T-cell (primary cell): Measurements from ENCODE around the gene ADGRD1. TPM values are rescaled to one million over a fixed set of nuclear protein-coding genes. Genes with fewer than 3 reads are reported as not detected.

Source experiments
- ATAC-seq, 4 experiments: fragments of 200-7000 bp in 3 of 4; fragments of 150-1000 bp in 1 of 4; cut with Tn5 transposase; replicated peaks in 1 of 4; 1 replicate in 3 of 4; 2 replicates in 1 of 4; pipeline ENCODE4 v1.10.0; 2021; ENCODE audit warnings: moderate library complexity in 3 of 4, mild to moderate bottlenecking in 2 of 4, moderate number of reproducible peaks in 1 of 4
- CTCF ChIA-PET, 2 donors: fragments of 300-600 bp; sonication (Branson Sonifier 250); formaldehyde crosslinking; loops; one replicate each; lab custom pipeline; 2022; ENCODE audit warnings: antibody characterized with exemption in 2 of 2; lab: Charles Lee
- POLR2A ChIA-PET, 2 donors: fragments of 300-600 bp; sonication (Branson Sonifier 250); formaldehyde crosslinking; loops; one replicate each; lab custom pipeline; 2022; ENCODE audit warnings: antibody characterized with exemption in 2 of 2; lab: Charles Lee
- DNase-seq, 35 experiments: peaks; one replicate each; pipeline versions ENCODE4 v3.0.0 to v3.0.0-alpha.2; 2013 to 2023
- H3K27ac ChIP-seq: one replicate; pipeline ENCODE4 v1.5.1; 2013; ENCODE audit warnings: low read length
- H3K27me3 ChIP-seq, 2 experiments: replicated peaks in 1 of 2; 1 replicate in 1 of 2; 2 replicates in 1 of 2; pipeline versions ENCODE4 v1.6.1 to v1.7.0; 2013; ENCODE audit warnings: low read length in 1 of 2, mixed read lengths in 1 of 2; ENCODE audit not compliant: control insufficient read depth in 2 of 2, insufficient read depth in 2 of 2; ENCODE audit errors: extremely low read depth in 1 of 2
- H3K36me3 ChIP-seq, 2 donors: 1 replicate in 1 of 2; 2 replicates in 1 of 2; pipeline versions ENCODE4 v1.6.1 to v1.7.0; 2013; ENCODE audit warnings: low read length in 1 of 2; ENCODE audit not compliant: control insufficient read depth in 2 of 2, insufficient read depth in 1 of 2; ENCODE audit errors: extremely low read depth in 1 of 2
- H3K4me1 ChIP-seq, 2 experiments: 1 replicate in 1 of 2; 2 replicates in 1 of 2; pipeline versions ENCODE4 v1.6.1 to v1.7.0; 2013; ENCODE audit warnings: low read length in 2 of 2, mixed read lengths in 1 of 2; ENCODE audit not compliant: insufficient read depth in 2 of 2, control insufficient read depth in 1 of 2; ENCODE audit errors: extremely low read depth in 1 of 2
- H3K4me3 ChIP-seq, 2 donors: 1 replicate in 1 of 2; 2 replicates in 1 of 2; pipeline versions ENCODE4 v1.5.1 to v1.7.0; 2013; ENCODE audit warnings: mild to moderate bottlenecking in 2 of 2, low read length in 1 of 2, moderate library complexity in 1 of 2; ENCODE audit not compliant: control insufficient read depth in 1 of 2; ENCODE audit errors: extremely low read depth in 1 of 2
- H3K9me3 ChIP-seq: 2 replicates; pipeline ENCODE4 v1.7.0; 2013
- H3K27ac Mint-ChIP-seq, 2 donors: one replicate each; pipeline ENCODE4 v1.8.0; 2020 to 2021; ENCODE audit warnings: mild to moderate bottlenecking in 2 of 2, mixed read lengths in 2 of 2
- H3K27me3 Mint-ChIP-seq, 2 donors: one replicate each; pipeline ENCODE4 v1.8.0; 2021 to 2022; ENCODE audit warnings: mixed read lengths in 2 of 2
- H3K36me3 Mint-ChIP-seq: one replicate; pipeline ENCODE4 v1.8.0; 2021; ENCODE audit warnings: mixed read lengths
- H3K4me1 Mint-ChIP-seq, 3 donors: one replicate each; pipeline ENCODE4 v1.8.0; 2020 to 2022; ENCODE audit warnings: mixed read lengths in 3 of 3, mild to moderate bottlenecking in 1 of 3
- H3K4me3 Mint-ChIP-seq, 3 donors: one replicate each; pipeline ENCODE4 v1.8.0; 2020 to 2022; ENCODE audit warnings: mild to moderate bottlenecking in 3 of 3, mixed read lengths in 3 of 3, moderate library complexity in 3 of 3
- H3K9me3 Mint-ChIP-seq, 3 donors: one replicate each; pipeline ENCODE4 v1.8.0; 2020 to 2022; ENCODE audit warnings: mixed read lengths in 3 of 3
- WGBS: methylation state at CpG from one replicate; pipeline ENCODE4 v1.1.5; 2013; ENCODE audit warnings: missing lambda C conversion rate; ENCODE audit not compliant: insufficient coverage; 5-methylcytosine and 5-hydroxymethylcytosine counted together
- total RNA-seq, 35 experiments: library from RNA in 6 of 35; stranded (reverse) in 6 of 35; fragments of 120-200 nt in 1 of 35; gene quantifications; one replicate each; pipeline versions ENCODE4 v1.2.1 to v1.2.4 and lab custom pipeline; 2013 to 2026

Gene ADGRD1
- total RNA-seq, 5 donors from 2014 or later (not counting 1 experiment from before 2014, with no cell fraction given) = 0.29 to 1.1 (median 0.43) TPM; not detected in 1

- H3K27me3 Mint-ChIP-seq = no peaks in the 10 kb centered on the region
- Histone ChIP-seq H3K36me3 (no peaks in the 10 kb centered on the region), H3K27me3 (peaks cover 0 to 12% of the 10 kb centered on the region in 2 experiments), H3K4me3 (no peak overlapping the region), H3K27ac (no peak overlapping the region), H3K4me1 (no peaks in the 10 kb centered on the region), H3K9me3 (no peaks in the 10 kb centered on the region)
- H3K27ac Mint-ChIP-seq = no peak overlapping the region
- H3K36me3 Mint-ChIP-seq = no peaks in the 10 kb centered on the region
- WGBS = 77% methylated on average over 21 of the region's 27 CpGs
- no peak overlapping the region for H3K4me3 Mint-ChIP-seq
- ChIA-PET CTCF (interaction anchor here in 1 of 2 donors (0.6 to 0.7 kb wide), 2 partner anchors 42 to 139 kb away, joined by 3 to 6 read pairs; no protein-coding TSS in a partner anchor), POLR2A (interaction anchor here in 1 of 2 donors (0.6 kb wide), 1 partner anchor 173 kb away, joined by 3 read pairs; no protein-coding TSS in a partner anchor)
- DNase-seq (no peak), ATAC-seq (no peak)
- H3K4me1 Mint-ChIP-seq = peaks cover 0 to 5% (median 4%) of the 10 kb centered on the region in 3 donors
- H3K9me3 Mint-ChIP-seq = no peaks in the 10 kb centered on the region
These were observed 185.8 kb downstream of the ADGRD1 start for GRCh38 chr12:131139363-131140068.

- no peaks in the 10 kb centered on the region for H3K36me3 Mint-ChIP-seq
- H3K27me3 Mint-ChIP-seq = no peaks in the 10 kb centered on the region
- Histone ChIP-seq H3K36me3 (no peaks in the 10 kb centered on the region), H3K27ac (no peak overlapping the region), H3K4me3 (no peak overlapping the region), H3K27me3 (peaks cover 0 to 12% of the 10 kb centered on the region in 2 experiments), H3K9me3 (no peaks in the 10 kb centered on the region), H3K4me1 (no peaks in the 10 kb centered on the region)
- WGBS = 80% methylated on average over 9 of the region's 12 CpGs
- H3K4me3 Mint-ChIP-seq = no peak overlapping the region
- no peaks in the 10 kb centered on the region for H3K9me3 Mint-ChIP-seq
- peaks cover 0 to 5% (median 4%) of the 10 kb centered on the region in 3 donors for H3K4me1 Mint-ChIP-seq
- no peak overlapping the region for H3K27ac Mint-ChIP-seq
- DNase-seq = no peak
- no peak for ATAC-seq
- CTCF ChIA-PET = no interaction called here
- POLR2A ChIA-PET = interaction anchor here in 1 of 2 donors (0.6 kb wide), 1 partner anchor 173 kb away, joined by 3 read pairs; no protein-coding TSS in a partner anchor
These were observed 186.3 kb downstream of the ADGRD1 start for GRCh38 chr12:131140069-131140435.

- DNase-seq (no peak), ATAC-seq (no peak)
- ChIA-PET CTCF (no interaction called here), POLR2A (no interaction called here)
- Mint-ChIP-seq H3K4me3 (no peak overlapping the region), H3K4me1 (peaks cover 0 to 5% (median 4%) of the 10 kb centered on the region in 3 donors), H3K27me3 (no peaks in the 10 kb centered on the region), H3K27ac (no peak overlapping the region), H3K9me3 (no peaks in the 10 kb centered on the region), H3K36me3 (no peaks in the 10 kb centered on the region)
- Histone ChIP-seq H3K27me3 (peaks cover 0 to 12% of the 10 kb centered on the region in 2 experiments), H3K36me3 (no peaks in the 10 kb centered on the region), H3K4me1 (no peaks in the 10 kb centered on the region), H3K9me3 (no peaks in the 10 kb centered on the region), H3K4me3 (no peak overlapping the region), H3K27ac (no peak overlapping the region)
- 83% methylated on average over 7 of the region's 10 CpGs for WGBS
These were observed 187.0 kb downstream of the ADGRD1 start for GRCh38 chr12:131140697-131141096.

DNA sequence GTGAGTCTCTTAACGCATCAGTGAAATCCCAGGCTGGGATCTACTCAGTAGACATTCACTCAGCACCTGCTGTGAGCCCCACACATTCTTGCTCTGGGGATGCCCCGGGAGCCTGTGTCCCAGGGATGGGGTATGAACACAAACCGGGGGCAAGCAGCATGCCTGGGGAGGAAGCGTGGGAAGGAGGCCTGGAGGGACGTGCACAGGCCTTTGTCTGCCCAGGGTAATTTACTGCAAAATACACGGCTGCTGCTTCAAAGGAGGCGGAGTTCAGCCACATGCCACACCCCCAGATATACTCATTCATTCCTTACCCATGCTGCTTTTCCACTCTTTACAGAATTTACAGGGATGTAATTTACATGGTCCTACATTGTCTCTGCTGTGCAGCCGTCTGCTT is 187.8 kb downstream of the ADGRD1 start:
- Mint-ChIP-seq H3K36me3 (no peaks in the 10 kb centered on the region), H3K4me3 (no peak overlapping the region), H3K4me1 (peaks cover 0 to 5% (median 4%) of the 10 kb centered on the region in 3 donors), H3K27me3 (no peaks in the 10 kb centered on the region), H3K9me3 (no peaks in the 10 kb centered on the region), H3K27ac (no peak overlapping the region)
- ATAC-seq (no peak), DNase-seq (no peak)
- ChIA-PET CTCF (no interaction called here), POLR2A (no interaction called here)
- Histone ChIP-seq H3K36me3 (no peaks in the 10 kb centered on the region), H3K27me3 (peaks cover 0 to 12% of the 10 kb centered on the region in 2 experiments), H3K9me3 (no peaks in the 10 kb centered on the region), H3K4me1 (no peaks in the 10 kb centered on the region), H3K27ac (no peak overlapping the region), H3K4me3 (no peak overlapping the region)
- 84% methylated on average over 4 of the region's 8 CpGs for WGBS

DNA sequence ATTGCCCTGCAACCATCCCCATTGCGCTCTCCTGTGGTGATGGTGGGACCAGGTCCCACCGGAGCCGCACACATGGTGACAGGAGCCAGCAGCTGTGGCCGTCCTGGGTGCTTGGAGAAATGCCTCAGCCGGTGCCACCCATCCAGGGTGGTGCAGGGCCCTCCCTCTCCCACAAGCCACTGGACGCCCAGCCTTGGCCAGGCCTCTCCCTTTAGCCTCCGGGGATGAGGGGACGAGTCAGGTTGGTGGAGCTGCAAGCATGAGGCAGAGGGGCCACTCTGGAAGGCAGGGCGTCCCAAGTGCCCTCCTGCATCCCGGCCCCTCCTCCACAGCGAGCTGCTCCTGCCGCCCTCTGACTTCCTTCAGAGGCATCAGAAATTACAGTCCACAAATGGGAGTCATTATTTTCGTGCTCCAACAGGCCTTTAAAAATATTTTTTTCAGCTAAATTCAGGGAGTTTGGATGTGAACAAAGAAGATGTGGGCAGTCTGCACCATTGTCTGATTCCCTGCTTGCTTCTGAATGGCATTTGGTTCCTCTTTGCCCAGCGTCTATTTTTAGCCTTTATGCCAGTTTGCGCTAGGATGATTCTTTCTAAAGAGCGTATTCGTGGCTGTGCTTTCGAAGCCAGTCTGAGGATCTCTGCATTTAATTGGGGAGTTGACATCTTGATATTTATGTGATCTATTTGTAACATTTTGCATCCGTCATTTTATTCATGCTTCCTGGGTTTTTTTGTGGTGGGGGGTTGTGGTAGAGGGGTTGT is 189.4 kb downstream of the ADGRD1 start:
- peaks cover 0 to 11% of the 10 kb centered on the region in 2 experiments for H3K27me3 ChIP-seq
- no peak overlapping the region for H3K4me3 Mint-ChIP-seq
- H3K27me3 Mint-ChIP-seq = peaks cover 0 to 6% of the 10 kb centered on the region in 2 donors
- no peaks in the 10 kb centered on the region for H3K9me3 ChIP-seq
- CTCF ChIA-PET = no interaction called here
- no peaks in the 10 kb centered on the region for H3K4me1 ChIP-seq
- DNase-seq (no peak), ATAC-seq (no peak)
- no peaks in the 10 kb centered on the region for H3K36me3 Mint-ChIP-seq
- no peak overlapping the region for H3K4me3 ChIP-seq
- 43% methylated on average over 13 of the region's 19 CpGs for WGBS
- no peaks in the 10 kb centered on the region for H3K36me3 ChIP-seq
- no peak overlapping the region for H3K27ac Mint-ChIP-seq
- H3K9me3 Mint-ChIP-seq = no peaks in the 10 kb centered on the region
- POLR2A ChIA-PET = no interaction called here
- H3K27ac ChIP-seq = no peak overlapping the region
- peaks cover 0 to 5% (median 4%) of the 10 kb centered on the region in 3 donors for H3K4me1 Mint-ChIP-seq

- no peak for DNase-seq
- Histone ChIP-seq H3K27me3 (no peaks in the 10 kb centered on the region), H3K9me3 (no peaks in the 10 kb centered on the region), H3K4me3 (no peak overlapping the region), H3K36me3 (no peaks in the 10 kb centered on the region), H3K27ac (no peak overlapping the region), H3K4me1 (no peaks in the 10 kb centered on the region)
- ChIA-PET CTCF (no interaction called here), POLR2A (no interaction called here)
- Mint-ChIP-seq H3K27me3 (peaks cover 11 to 16% of the 10 kb centered on the region in 2 donors), H3K36me3 (peaks cover 3% of the 10 kb centered on the region), H3K9me3 (peaks cover 0 to 9% (median 7%) of the 10 kb centered on the region in 3 donors), H3K4me3 (no peak overlapping the region), H3K4me1 (peaks cover 0 to 5% (median 4%) of the 10 kb centered on the region in 3 donors), H3K27ac (no peak overlapping the region)
- WGBS = no CpG with 5 or more reads among the region's 5 CpGs
- no peak for ATAC-seq
These were observed 192.5 kb downstream of the ADGRD1 start for GRCh38 chr12:131146173-131146675.
